SU-DHL-6 (cell line): ENCODE measurements around the gene PITPNB.
A peak's percentile ranks its signal among the peaks of the same experiment; 100 is the strongest.

Experiments
- H2AFZ ChIP-seq: fragments of 200-600 bp; sonication (generic); 2 replicates; pipeline ENCODE4 v1.6.1; 2014; ENCODE audit warnings: low read depth, mild to moderate bottlenecking, moderate library complexity, mixed read lengths, antibody characterized with exemption, low read length; ENCODE audit not compliant: severe bottlenecking
- H3F3A ChIP-seq: fragments of 200-600 bp; shearing (Covaris generic); 2 replicates; pipeline ENCODE4 v1.6.0; 2016; ENCODE audit warnings: antibody characterized with exemption, mild to moderate bottlenecking; ENCODE audit not compliant: insufficient read depth
- H3K27ac ChIP-seq: fragments of 200-600 bp; sonication (generic); 2 replicates; pipeline ENCODE4 v1.5.1; 2016; ENCODE audit warnings: low read depth, mild to moderate bottlenecking, low read length, moderate library complexity, mixed read lengths
- H3K27me3 ChIP-seq: fragments of 200-600 bp; sonication (generic), shearing (Covaris generic); 2 replicates; pipeline ENCODE4 v1.6.0; 2014; ENCODE audit warnings: mild to moderate bottlenecking, low read length
- H3K36me3 ChIP-seq: fragments of 200-600 bp; sonication (generic); 2 replicates; pipeline ENCODE4 v1.6.1; 2014; ENCODE audit warnings: mild to moderate bottlenecking, low read length, mixed read lengths
- H3K4me2 ChIP-seq: fragments of 300-600, 200-600 bp; shearing (Covaris generic), sonication (generic); 2 replicates; pipeline ENCODE4 v1.6.0; 2014; ENCODE audit warnings: low read length, low read depth, mild to moderate bottlenecking; ENCODE audit not compliant: poor library complexity, severe bottlenecking
- H3K4me3 ChIP-seq: fragments of 200-600 bp; sonication (generic); 2 replicates; pipeline ENCODE4 v1.5.1; 2014; ENCODE audit warnings: antibody characterized with exemption, low read length, mild to moderate bottlenecking, mixed read lengths; ENCODE audit not compliant: insufficient read depth, poor library complexity, severe bottlenecking
- H3K79me2 ChIP-seq: fragments of 200-600 bp; sonication (generic); 2 replicates; pipeline ENCODE4 v1.6.1; 2014; ENCODE audit warnings: mild to moderate bottlenecking, low read length, moderate library complexity; ENCODE audit not compliant: insufficient read depth
- H3K9ac ChIP-seq: fragments of 200-600 bp; sonication (generic); 2 replicates; pipeline ENCODE4 v1.7.0; 2014; ENCODE audit warnings: mild to moderate bottlenecking, low read length
- H3K9me2 ChIP-seq: fragments of 200-600 bp; sonication (generic); replicated peaks from 2 replicates; pipeline ENCODE4 v1.6.1; 2014; ENCODE audit warnings: low read length; ENCODE audit not compliant: insufficient read depth
- H3K9me3 ChIP-seq: fragments of 200-600 bp; sonication (generic); 2 replicates; pipeline ENCODE4 v1.6.1; 2014; ENCODE audit warnings: low read length, mixed read lengths; ENCODE audit not compliant: insufficient read depth
- H4K20me1 ChIP-seq: fragments of 200-600 bp; sonication (generic); 2 replicates; pipeline ENCODE4 v1.6.1; 2014; ENCODE audit warnings: low read depth, mild to moderate bottlenecking, antibody characterized with exemption, low read length, moderate library complexity, mixed read lengths
- CTCF ChIP-seq: fragments of 200-600 bp; sonication (generic); IDR thresholded peaks from one replicate; pipeline ENCODE4 v1.5.1; 2017; ENCODE audit warnings: antibody characterized with exemption, mild to moderate bottlenecking, low read length, moderate library complexity; ENCODE audit not compliant: insufficient read depth, poor library complexity, severe bottlenecking
- EZH2phosphoT487 ChIP-seq: fragments of 200-600 bp; sonication (generic), shearing (Covaris generic); conservative IDR thresholded peaks from 2 replicates; pipeline ENCODE4 v1.6.1; 2018; ENCODE audit warnings: mild to moderate bottlenecking, antibody characterized with exemption, low read length, moderate library complexity, mixed read lengths

PITPNB gene

DNA sequence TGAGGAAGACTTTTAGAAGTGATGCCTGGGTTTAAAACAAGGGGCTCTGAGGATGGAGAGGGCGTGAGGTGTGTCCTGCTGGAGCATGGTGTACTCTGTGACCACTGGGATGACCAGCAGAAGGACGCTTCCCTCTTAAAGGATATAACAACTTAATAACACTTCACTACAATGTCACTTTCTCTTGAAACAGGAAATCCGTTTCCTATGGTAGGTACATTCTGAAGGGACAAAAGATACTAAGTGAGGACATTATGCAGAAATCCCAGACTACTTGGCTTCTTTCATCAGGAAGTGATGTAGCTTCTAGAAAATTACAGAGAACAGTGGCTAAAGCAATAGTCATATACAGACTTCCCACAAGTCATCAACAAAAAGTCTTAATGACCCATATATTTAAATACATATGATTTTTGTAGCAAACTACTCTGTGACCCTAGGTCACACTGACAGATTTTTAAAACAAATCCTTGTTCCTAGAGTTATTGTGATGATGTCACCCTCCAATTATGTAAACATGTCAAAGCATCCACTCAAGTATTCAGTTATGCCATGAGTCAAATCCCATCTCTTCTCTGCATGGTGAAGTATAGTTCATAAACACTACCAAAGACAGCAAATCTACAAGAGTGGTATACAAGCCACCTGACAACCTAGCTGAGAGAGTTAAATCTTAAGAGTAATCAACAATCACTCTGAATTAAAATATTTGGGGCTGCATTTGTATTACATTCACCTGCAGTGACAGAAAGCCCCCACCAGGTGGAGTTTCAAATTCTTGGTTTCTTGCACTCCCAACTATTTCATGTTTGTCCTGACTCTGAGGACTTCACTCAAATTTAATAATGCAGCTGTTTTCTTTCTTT, 32.8 kb downstream of the PITPNB start:
- no peak overlapping the region for H3K27ac ChIP-seq
- no peaks in the 10 kb centered on the region for H3K9me2 ChIP-seq
- no peaks in the 10 kb centered on the region for H3K9me3 ChIP-seq
- H3K79me2 ChIP-seq = peaks cover 7% of the 10 kb centered on the region; the same call in 1 of the 2 replicates
- H2AFZ ChIP-seq = no peak overlapping the region
- peaks cover 19% of the 10 kb centered on the region for H3F3A ChIP-seq
- H3K4me3 ChIP-seq = no peak overlapping the region
- H4K20me1 ChIP-seq = peaks cover 9% of the 10 kb centered on the region; the same call in 1 of the 2 replicates
- H3K27me3 ChIP-seq = no peaks in the 10 kb centered on the region
- H3K4me2 ChIP-seq = no peak overlapping the region
- TF ChIP-seq EZH2phosphoT487 = no peak
- TF ChIP-seq CTCF = peak; percentile 68
- no peak overlapping the region for H3K9ac ChIP-seq
- H3K36me3 ChIP-seq = peaks cover 9% of the 10 kb centered on the region

DNA sequence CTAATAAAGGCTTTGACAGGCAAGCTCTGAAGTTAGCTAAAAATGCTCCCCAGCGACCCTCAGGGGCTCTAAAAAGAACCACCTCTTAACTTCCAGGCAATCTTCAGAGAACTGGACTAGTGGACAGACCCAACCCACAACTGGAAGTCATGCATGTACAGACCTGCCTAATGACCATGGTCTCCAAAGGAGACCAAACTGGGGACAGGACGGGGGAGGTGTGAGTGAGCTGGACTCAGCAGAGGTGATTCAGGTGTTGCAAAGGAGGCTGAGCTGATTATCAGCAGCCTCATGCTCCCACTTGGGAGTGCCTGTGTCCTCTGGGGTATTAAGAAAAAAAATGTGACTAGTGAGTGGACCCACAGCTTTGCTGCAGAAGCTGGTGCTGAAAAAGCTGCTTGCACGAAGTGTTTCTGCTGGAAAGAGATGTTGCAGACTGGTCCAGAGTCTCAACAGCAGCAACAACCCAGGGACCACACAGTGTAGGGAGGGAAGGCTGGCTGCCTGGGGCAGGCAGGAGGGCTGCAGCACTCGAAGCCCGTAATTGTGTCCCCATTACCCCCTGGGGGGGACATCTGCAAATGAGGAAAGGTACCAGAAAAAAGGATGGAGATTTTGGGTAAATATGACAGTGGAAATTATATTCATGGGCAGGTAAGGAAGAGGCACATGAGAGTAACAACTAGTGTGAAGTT, 35.3 kb downstream of the PITPNB start:
- Histone ChIP-seq H3K36me3 (peaks cover 9% of the 10 kb centered on the region), H3K79me2 (peaks cover 20% of the 10 kb centered on the region; the same call in 1 of the 2 replicates), H3K9me3 (no peaks in the 10 kb centered on the region), H3K9me2 (no peaks in the 10 kb centered on the region), H3K27me3 (no peaks in the 10 kb centered on the region), H2AFZ (no peak overlapping the region), H4K20me1 (peaks cover 12% of the 10 kb centered on the region; the same call in 1 of the 2 replicates), H3K4me2 (no peak overlapping the region), H3K27ac (no peak overlapping the region), H3K9ac (no peak overlapping the region), H3F3A (peaks cover 20% of the 10 kb centered on the region), H3K4me3 (no peak overlapping the region)
- TF ChIP-seq EZH2phosphoT487 (no peak), CTCF (no peak)

DNA sequence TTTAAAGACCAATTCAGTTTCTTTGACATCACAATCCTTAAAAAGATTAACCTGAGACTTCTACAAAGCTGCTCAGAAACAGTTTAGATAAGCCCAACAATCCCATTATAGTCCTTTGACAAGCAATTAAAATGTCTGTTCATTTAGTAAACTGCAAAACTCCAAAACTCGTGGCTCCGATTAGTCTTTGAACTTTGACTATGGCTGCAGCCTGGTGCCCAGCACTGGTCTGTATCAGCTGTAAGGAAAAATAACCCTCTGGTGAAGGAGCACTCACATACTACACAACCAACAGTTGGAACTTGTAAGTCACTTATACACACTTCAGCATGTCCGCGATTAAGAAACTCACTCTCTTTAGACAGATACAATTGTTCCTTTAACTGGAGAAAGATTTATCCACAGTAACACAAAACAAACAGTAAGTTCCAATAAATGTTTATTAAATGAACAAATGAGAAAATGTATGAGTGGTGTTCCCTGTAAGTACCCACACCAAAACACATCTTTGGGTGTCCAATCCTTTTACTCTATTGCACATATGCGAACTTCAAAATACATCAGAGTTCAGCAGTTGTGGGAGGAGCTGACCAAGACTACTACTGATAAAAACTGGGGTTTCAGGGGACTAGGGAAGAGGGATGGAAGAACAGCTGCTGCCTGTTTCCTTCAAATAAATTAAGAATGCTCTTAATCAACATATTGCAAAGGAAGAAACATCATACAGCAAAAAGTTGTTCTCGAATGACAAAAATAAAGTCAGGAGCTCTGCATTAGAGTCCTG, 36.4 kb downstream of the PITPNB start:
- Histone ChIP-seq H3K4me2 (no peak overlapping the region), H3K4me3 (no peak overlapping the region), H3K27me3 (no peaks in the 10 kb centered on the region), H3F3A (peaks cover 20% of the 10 kb centered on the region), H3K79me2 (peaks cover 26% of the 10 kb centered on the region; the same call in 1 of the 2 replicates), H3K9ac (no peak overlapping the region), H2AFZ (no peak overlapping the region), H3K9me3 (no peaks in the 10 kb centered on the region), H3K27ac (no peak overlapping the region), H3K36me3 (peaks cover 9% of the 10 kb centered on the region), H4K20me1 (peaks cover 18% of the 10 kb centered on the region), H3K9me2 (no peaks in the 10 kb centered on the region)
- TF ChIP-seq EZH2phosphoT487 (no peak), CTCF (no peak)
